Measurements from ENCODE around the gene TMEM9. TPM values are rescaled to one million over a fixed set of nuclear protein-coding genes. Genes with fewer than 3 reads are reported as not detected.

Gene TMEM9
- total RNA-seq, 1 donor from 2014 or later: 55.3 TPM

GRCh38 chr1:201145132-201145531 is 9.1 kb downstream of the TMEM9 start:
- no peak for DNase-seq (ENCODE audit: low spot score)

DNA sequence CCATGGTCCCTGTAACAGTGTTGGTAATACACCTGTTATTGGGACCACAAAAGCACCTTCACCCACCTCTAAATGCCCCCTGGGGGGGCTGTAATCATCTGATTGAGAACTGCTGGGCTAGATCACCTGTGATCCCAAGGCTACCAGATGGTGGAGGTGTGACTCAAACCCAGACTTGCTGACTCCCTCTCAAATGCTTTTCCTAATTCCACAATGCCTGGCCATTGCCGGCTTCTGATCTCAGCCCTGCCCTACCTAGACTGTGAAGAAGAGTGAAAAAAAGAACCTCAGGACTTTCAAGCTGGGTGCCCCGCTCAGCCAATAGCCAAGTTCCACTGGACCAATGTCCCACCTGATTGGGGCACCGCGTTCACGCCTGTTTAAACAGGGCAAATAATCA is 9.6 kb downstream of the TMEM9 start:
- no peak for DNase-seq (ENCODE audit: low spot score)

DNA sequence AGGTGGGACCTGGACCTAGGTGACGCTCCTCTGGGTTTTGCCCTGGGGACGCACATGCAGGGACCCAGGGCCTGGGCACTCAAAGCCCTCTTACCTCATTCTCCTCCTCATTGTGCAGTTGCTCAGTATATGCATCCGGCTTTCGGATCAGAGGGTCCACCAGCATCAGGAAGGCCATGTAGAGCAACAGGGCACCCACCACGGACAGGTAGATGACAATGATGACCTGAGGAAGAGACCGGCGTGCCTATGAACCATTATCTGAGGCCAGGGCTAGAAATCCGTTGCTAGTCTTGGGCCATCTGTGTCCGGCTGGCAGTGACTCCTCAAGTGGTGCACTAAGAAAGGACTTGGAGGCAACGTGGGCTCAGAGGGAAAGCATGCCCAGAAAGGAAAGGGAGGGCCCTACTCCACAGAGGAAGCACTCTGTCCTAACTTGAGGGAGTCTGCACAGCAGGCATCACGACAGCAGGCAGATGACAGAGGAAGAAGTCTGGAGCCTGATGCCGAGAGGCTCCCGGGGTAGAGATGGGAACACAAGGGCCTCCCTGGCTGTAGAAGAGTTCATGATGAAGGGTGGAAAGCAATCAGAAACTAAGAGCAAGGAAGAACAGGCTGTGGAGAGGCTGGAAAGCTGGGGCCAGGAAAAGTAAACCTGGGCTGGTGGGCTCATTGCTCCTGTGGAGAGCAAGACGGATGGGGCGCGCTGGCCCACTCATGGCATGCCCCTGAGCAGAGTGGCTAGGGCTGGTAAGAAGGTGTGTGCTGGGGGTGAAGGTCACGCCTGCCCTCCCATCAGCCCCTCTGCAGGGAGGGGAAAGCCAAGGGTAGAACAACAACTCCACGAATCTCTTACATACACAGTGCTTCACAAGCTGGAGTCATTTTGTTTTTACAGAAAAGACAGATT is 10.3 kb downstream of the TMEM9 start:
- no peak for DNase-seq (ENCODE audit: low spot score)

DNA sequence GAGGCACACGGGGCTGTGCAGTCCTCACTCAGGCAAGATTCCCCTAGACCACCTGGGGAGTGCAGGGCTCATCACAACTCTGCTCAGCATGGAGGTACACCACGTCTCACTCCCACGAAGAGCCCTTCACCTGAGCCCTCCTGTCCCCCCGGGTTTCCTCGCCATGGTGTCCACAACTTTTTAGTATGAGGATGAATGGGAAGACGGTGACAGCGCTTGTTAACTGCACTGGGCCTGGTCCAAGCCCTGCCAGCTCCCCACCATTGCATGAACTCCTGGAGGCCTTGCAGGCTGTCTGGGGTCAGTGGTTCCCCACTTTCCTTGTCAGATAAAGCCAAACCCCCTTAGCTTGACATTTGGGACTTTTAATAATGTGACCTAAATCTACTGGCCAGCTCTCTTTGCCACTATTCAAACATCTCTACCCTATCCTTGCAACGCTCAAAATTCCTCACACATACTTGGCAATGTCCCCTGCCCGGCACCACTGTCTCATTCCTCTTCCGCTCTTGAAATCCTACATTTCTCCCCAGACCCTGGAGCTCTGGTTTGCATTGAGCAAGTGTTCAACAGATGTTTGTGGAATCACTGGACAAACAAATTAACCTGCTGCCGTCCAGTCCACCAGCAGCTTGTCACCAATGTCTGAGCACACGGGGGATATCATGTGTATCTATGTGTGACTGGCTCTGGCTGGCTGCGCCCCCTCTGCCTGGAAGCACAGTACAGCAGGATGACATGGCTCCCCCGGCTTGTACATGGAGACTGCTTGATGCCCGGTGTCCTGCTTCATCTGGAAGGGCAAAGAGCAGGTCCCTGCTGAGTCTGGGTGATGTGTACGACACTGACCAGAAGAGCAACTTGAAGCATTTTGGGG is 11.2 kb downstream of the TMEM9 start:
- no peak for DNase-seq (ENCODE audit: low spot score)

DNA sequence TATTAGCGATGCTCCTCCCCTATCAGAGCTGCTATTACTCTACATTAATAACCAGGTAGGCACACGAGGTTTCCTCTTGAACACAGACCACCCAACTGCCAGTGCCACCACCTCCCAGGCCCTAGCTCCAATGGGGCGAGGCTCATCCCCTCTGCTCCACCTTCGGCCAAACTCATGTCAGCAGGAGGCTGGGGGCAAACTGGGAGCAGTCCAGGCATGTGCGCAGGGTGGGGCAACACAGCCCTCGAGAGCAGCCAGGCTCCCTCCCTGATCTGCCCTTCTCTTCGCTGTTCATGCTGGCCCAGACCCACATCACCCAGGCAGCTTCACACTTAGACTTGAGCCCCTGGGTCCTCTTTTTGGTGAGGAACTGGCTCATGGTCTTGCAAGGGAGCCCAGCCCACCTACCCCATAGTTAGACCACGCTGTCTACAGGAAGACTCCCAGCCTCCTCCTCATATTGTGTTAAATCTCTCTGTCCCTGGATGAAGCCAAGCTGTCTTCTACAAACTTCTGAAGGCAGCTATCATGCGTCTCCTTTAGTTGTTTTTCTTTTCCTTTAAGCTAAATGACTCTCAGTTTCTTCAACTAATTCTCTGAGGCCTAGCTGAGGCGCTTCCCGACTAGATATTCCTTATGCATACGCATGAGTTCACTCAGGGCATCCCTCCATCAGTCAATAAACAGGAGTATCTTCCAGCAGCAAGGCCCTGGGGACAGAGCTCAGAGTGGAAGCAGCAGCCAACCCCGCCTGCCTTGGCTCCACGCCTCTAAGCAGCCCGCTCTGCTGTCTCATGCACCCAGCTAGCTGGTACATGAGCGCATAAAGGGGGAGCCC is 12.0 kb downstream of the TMEM9 start:
- no peak for DNase-seq (ENCODE audit: low spot score)

DNA sequence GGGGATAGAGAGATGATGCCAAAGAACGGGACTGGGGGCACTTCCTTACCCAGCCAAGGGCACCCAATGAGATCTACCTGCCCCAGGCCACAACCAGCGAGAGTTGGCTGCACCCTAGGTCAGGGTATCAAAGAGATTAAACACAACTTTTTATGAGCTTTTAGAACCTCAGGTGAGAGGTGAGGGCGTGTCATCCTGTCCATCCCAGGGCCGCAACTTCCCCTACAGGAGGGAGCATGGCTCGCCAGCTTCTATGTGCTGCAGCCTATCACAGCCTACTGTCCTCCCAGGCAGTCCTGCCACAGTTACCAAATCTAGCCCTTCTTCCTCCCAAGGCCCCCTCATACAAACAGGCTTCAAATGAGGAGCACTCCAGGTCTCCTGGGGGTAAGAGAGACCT is 12.9 kb downstream of the TMEM9 start:
- DNase-seq (ENCODE audit: low spot score): no peak

DNA sequence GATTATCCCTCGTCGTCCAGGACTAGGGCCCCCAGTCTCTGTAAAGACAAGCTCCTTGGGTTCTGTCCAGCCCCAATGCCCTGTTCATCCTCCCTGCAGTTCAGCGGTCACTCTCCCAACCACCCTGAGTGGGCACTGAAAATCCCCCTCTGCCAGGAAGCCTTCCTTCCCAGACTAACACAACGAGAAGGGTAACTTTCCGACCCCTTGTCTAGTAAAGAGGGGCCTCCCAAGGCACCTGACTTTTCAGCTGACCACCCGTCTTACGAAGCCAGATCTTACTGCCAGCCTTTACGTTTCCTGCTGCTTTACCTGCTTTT is 13.4 kb downstream of the TMEM9 start:
- DNase-seq (ENCODE audit: low spot score): no peak

DNA sequence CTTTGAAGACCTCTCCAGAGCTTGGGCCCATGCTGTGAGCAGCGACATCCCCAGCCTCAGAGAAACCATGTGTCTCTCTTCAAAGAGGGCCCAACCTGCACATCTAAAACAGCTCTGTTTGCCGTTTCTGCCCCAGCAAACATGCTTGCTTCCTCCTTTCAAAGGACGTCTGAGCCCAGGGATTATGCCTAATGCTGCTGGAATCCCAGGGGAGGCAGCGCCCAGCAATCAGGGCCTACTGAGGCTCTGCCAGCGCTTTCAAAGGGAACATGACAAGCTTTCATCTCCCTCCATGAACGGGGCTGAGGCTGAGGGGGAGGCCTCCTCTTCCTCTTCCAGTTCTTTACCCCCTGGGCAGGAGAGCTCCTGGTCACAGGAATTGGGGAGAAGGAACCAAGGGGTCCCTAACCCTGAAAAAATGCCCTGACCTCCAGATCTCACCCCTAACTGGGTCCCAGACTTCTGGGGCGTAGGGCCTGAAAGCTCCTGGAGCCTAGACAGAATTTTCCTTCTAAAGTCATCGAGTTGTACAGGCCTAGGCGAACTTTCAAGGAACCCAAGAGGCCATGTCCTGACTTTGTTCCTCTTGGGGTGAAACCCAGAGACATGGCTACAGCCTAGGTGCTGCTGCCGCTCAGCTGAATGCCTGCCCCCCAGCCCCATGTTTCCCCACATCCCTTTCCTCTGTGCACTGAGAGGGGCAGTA is 13.9 kb downstream of the TMEM9 start:
- DNase-seq (ENCODE audit: low spot score): no peak

DNA sequence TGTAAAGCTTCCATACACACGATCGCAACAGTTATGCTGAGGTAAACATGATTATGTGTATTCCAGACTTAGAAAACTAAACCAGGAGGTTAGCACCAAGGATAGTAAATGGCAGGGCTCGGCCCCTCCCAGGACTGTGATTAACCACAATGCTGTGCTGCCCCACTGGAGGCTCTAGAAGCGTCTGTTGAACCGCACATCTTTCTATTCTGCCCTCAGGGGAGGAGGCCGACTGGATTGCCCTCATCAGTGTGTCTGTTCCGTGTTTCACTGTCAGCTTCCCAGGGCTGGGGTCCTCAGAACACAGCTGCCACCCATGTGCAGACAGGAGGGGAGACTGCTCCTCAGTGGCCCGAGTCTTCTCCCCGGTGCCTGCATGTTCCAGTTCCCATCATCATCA is 14.5 kb downstream of the TMEM9 start:
- no peak for DNase-seq (ENCODE audit: low spot score)

- no peak for DNase-seq (ENCODE audit: low spot score)
Observed at GRCh38 chr1:201139306-201139705, 15.0 kb downstream of the TMEM9 start.

DNA sequence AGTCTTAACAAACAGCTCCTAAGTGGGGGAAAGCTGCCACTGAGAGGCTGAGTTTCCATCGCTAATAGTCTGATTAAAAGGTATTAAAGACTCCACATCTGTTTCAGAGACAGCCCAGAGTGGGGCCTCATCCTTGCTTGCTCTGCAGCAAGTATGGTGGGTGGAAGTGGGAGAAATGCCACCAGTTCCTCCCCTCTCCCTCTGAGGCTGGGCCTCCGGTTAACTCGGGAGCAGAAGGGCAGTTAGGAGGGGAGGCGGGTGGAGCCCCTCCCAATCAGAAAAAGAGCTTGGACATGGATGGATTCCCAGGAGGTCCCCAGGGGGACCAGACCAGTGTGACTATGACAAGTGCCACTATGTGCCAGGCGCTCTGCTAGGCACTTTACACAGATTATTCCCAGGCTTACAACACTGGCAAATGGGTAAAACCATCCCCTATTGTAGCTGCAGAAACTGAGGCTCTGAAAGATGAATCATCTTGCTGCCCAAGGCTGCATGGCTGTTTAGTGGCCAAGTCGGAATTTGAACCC is 15.9 kb downstream of the TMEM9 start:
- DNase-seq (ENCODE audit: low spot score): no peak

DNA sequence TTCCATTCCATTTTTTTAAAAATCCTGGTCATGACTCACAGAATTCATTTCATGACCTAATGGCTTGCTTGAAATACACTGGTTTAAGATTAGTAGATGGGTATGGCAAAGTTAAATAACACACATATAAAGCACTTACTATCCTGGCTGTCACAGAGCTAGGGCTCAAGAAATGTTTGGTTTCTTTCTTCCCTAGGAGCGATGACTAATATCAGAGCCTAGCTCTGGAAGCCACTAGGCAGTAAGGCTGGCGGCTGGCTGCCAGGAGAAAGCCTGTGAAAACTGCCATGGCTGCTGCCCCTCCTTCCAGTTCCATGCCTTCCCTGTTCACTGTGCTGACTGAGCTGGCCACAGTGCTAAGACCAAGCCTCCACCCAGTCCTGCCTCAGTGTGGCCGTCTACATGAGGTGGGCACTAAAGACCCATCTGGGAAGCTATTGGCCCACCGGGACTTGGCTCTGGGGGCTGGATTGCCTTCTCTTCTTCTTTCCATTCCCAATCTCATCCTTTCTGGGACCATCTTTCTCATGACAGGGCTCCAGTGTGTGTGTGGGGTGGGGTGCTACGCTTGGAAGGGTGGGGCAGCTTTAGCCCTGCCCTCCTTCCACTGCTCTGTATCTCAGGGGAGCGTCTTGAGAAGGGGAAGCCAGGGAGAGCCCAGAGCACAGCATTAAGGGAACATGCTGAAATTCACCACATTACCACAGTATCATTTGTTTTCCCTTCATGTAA is 16.5 kb downstream of the TMEM9 start:
- DNase-seq (ENCODE audit: low spot score): peak; percentile 65

GRCh38 chr1:201137024-201137392 is 17.3 kb downstream of the TMEM9 start:
- no peak for DNase-seq (ENCODE audit: low spot score)

- no peak for DNase-seq (ENCODE audit: low spot score)
Observed at GRCh38 chr1:201136355-201137023, 17.8 kb downstream of the TMEM9 start.

- no peak for DNase-seq (ENCODE audit: low spot score)
Observed at GRCh38 chr1:201134405-201134804, 19.9 kb downstream of the TMEM9 start.

- no peak for DNase-seq (ENCODE audit: low spot score)
Observed at GRCh38 chr1:201131398-201131797, 22.9 kb downstream of the TMEM9 start.

DNA sequence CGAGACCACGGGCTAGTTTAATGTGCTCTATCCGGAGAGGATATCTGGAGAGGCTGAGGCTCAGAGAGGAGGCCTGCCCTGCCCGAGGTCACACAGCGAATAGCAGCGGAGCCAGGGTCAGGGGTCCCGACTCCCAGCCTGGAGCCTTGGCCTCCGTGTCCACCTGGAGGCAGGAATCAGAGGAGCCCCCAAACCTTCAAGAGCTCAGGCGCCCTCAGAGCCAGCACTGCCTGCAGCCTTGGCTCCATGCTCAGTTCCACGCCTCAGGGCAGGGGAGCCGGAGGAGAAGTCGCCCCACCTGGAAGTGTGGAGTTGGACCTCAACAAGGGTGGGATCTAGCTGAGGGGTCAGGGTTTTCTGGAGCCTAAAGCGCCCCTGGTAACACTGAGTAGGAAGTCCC is 25.3 kb downstream of the TMEM9 start:
- no peak for DNase-seq (ENCODE audit: low spot score)

- no peak for DNase-seq (ENCODE audit: low spot score)
Observed at GRCh38 chr1:201128476-201128875, 25.8 kb downstream of the TMEM9 start.

- no peak for DNase-seq (ENCODE audit: low spot score)
Observed at GRCh38 chr1:201127755-201128455, 26.4 kb downstream of the TMEM9 start.

All from ureter (tissue), 1 donor.